GM18508 (cell line): Measurements from ENCODE around the gene CFAP58.
"Not testable (repeated sequence)": the region's sequence is repeated elsewhere in the genome, so short reads cannot be mapped to it uniquely, and the experiment has no call there.

ENCODE experiments used
- ATAC-seq: cut with Tn5 transposase; IDR thresholded peaks from one replicate; pipeline ENCODE4 v1.9.1; 2021; ENCODE audit warnings: moderate number of reproducible peaks; ENCODE audit not compliant: insufficient read depth, unreplicated experiment

Gene CFAP58

DNA sequence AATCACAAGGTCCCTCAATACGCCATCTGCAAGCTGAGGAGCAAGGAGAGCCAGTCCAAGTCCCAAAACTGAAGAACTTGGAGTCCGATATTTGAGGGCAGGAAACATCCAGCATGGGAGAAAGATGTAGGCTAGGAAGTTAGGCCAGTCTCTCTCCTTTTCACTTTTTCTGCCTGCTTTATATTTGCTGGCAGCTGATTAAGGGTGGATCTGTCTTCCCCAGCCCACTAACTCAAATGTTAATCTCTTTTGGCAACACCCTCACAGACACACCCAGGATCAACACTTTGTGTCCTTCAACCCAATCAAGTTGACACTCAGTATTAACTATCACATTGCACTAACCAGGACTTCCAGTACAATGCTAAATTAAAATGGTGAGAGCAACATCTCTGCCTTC lies 115.2 kb downstream of the CFAP58 start:
- ATAC-seq: not testable (repeated sequence)

DNA sequence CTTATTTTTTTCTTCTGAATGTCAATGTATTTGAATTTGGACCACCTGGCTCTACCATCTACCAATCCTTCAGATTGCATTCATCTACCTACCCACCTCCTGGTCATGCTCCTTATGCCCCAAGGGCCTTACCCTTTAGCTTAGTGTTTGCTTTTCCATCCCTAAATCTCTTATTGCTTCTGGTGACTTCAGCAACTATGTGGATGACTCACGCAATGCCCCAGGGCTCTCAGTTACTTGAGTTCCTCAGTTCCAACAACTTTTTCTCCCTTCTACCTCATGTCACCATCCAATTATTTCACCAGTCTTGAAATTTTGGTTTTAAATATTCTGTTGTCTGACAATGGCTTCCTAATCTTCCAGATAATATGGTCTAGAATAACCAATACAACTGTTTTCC lies 118.9 kb downstream of the CFAP58 start:
- no peak for ATAC-seq

DNA sequence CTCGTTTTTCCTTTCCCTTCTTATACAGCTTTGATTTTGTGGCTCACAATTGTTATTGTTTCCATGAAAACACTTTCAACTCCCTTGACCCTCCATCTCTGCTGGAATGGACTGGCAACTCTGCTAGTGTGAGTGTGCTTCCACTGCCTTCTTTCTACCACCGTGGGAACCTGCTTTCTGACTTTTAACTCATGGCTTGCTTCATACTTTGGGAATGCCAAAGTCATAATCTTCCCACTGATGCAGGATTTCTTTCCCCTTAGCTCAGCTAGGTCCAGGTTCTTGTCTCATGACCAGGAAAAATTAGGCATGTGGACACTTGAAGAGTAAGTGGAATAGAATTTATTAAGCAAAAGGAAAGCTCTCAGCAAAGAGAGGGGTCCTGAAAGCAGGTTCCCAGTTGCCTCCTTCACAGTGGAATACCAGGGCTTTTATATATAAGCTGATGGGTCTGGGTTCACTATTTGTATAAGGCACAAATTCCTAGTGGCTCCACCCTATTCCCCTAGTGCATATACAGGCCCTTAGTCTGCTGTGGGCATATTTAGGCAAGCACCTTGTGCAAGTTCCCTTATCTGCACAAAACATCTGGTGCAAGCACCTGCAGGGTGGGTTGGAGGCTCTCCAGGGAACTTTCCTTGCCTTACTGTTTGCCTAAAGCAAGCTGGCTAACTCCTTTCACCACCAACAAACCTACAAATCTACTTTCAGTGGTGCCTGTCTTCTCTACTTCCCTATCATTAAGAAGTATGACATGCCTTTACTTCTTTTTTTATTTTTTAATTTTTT lies 119.5 kb downstream of the CFAP58 start:
- ATAC-seq: no peak

DNA sequence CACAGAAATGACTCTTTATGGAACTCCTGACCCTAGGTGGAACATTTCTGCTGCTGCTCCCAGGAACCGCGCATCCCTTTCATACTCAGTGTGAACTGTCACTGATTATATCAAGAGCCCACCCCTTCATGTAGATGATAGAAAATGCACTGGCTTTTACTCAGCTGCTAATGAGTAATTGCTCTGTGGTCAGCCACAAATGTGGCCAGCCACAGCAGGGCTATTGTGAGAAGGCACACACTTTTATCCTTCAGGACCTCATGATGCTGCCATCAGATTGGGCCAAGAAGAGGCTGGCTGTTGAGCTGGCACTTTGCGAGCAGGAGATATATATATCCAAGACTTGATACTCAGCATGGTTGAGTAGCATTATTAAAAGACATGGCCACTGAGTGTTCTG lies 124.7 kb downstream of the CFAP58 start:
- no peak for ATAC-seq

DNA sequence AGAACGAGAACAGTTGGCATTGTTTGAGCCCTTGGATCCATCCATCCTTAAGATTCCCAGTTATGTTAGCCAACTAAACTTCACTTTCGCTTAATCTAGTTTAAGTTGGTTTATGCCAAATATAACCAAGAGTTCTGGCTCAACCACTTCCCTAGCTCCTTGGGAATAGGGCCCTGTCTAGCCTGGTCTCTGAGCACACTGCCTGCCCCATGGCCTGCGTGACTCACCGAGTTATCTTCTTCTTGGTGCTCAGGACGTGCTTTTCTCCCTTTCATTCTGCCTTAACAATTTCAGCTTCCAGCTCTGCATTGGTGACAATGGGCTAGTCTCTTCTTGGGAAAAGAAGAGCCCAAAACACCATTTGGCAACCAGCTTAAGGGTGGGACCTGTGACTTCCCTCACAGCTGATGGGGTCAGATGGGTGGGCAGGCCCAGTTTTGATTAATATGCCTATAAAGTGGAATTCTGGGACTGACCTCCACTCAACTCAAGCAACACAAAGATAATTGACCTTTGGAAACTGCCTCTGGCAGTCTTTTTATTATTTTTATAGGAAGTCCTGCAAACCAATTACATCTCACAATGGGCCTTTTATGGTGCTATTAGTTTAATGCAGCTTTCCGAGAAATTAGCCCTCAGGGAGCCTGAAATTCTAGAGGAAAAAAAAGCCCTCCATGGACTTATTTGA lies 126.4 kb downstream of the CFAP58 start:
- no peak for ATAC-seq

DNA sequence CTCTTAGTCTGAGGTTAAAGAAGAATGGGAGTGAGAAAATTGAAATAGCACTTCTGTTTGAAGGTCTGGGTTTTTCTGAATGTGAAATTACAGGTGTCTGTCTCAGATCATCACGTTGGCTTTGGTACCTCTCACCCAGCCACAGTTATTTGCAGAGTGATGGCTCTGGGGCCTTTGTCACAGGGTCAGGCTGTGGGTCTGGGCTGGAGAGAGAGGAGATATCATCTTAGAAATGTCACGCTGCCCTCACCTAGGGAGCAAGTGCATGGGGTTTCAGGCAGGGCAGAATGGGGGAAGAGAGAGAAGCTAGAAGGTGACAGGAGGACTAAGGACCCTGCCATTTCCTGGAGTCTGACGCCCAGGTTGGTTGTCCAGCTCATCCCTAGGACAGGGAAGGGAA lies 127.2 kb downstream of the CFAP58 start:
- no peak for ATAC-seq

DNA sequence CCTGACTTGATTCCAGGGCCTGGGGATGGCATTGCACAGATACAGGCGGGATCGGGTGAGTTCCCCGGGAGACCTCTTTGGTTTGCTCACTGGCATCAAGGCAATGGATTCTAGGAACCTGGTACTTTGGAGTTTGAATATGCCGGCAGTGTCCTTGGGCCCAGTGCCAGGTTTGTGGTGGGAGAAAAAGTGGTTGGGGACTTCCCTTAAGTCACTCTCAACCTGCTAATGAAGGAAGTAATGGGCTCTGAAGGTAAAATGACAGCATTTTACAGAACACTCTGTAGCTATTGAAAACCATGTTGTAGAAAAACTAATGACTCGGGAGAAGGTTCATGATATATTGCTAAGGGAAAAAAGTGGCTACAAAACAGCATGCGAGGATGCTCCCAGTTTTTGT lies 129.9 kb downstream of the CFAP58 start:
- ATAC-seq: no peak

DNA sequence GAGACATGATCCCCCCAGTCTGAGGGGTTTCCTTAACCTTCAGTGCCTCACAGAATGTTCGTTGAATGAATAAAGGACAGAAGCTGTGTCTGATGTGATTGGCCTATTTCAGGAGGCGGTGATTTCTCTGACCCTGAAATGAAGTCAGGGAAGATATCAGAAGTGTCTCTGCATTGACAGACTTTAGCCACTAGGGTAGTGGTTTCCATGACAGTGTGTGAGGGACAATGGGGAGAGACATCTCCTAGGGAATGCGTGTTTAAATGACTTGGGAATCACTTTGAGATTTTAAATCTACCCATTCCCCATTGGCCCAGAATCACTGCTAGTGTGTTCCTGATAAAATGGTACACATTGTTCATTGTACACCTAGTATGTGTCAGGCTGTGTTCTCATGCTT lies 132.0 kb downstream of the CFAP58 start:
- ATAC-seq: no peak

DNA sequence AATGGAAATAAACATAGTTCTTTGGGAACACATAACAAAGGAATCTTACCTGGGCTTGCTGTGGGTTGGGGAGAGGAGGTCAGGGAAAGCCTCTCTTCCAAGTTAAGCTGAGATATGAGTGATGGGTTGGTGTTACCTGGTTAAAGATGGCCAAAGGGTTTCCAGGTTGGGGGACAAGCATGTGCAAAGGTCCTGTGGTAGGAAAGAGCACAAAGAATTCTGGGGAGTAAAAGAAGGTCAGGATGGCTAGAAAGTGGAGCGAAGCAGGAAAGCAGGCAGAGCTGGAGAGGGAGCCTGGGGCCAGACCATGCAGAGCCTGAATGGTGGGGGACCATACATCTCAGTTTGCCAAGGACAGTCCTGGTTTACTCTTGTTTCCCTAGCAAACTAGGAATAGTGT lies 133.2 kb downstream of the CFAP58 start:
- no peak for ATAC-seq

DNA sequence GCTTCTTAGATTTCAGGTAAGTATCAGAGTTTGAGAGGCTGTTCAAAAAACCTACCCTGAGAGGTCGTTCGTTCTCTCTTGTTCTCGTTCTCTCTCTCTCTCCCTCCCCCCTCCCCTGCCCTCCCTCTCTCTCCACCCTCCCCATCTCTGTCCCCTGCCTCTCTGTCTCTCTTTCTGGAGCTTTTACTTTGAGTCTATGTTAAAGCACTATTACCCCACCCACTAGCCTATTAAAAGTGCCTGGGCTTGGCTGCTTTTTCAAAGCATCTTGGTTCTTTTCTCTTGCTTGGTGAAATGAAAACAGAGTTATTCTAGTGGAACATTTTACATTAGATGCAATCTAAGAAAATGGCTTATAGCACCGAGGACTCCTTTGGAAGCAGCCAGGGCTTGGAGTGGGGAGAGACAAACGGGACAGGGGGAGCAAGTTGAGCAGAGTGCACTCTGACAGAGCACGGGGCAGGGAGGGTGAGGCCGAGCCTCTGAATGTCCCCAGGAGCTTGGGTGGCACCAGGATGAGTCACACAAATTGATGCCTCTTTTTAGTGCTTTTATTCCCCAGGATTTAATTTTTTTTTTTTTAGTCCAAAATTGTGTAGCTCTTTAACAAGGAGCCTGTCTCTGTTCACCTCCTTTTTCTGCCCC lies 134.3 kb downstream of the CFAP58 start:
- no peak for ATAC-seq

DNA sequence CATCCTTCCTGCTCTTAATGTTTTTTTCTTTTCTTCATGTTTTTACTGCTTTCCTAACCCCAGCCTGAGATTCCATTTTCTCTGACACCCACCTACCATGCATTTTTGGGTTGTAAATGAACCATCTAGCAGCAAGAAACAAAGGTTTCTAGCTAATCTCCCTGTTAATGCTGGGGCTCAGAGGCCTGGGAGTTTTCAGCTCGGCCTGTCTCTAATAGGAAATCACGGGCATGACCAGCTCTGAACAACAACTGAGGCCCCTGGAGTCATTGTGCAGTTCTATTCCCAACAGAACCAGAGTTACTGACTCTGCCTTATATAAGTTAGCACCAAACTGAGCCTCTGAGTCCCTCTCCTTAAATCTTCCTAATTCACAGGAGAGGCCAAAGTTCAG lies 134.8 kb downstream of the CFAP58 start:
- no peak for ATAC-seq

DNA sequence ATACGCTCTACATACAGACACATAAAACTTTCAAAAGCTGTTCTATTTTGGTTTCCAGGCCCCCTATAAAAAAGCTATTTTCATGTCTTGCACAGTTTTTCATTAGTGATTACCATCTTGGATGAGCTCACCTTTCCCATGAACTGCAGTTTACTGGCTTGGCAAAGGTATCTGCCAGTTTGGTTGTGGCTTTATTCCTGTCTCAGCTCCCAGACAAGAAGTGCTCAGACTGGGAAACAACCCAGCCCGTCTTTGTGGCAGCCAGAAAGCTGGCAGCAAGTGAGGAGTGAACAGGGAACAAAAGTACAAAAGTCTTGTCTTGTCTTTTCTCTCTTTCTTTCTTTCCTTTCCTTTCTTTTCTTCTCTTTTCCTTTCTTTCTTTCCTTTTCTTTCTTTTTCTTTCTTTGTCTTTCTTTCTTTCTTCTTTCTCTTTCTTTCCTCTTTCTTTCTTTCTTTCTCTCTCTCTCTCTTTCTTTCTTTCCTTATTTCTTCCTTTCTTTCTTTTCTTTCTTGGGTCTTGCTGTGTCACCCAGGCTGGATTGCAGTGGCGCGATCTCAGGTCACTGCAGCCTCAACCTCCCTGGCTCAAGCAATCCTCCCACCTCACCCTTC lies 138.8 kb downstream of the CFAP58 start:
- ATAC-seq: no peak

DNA sequence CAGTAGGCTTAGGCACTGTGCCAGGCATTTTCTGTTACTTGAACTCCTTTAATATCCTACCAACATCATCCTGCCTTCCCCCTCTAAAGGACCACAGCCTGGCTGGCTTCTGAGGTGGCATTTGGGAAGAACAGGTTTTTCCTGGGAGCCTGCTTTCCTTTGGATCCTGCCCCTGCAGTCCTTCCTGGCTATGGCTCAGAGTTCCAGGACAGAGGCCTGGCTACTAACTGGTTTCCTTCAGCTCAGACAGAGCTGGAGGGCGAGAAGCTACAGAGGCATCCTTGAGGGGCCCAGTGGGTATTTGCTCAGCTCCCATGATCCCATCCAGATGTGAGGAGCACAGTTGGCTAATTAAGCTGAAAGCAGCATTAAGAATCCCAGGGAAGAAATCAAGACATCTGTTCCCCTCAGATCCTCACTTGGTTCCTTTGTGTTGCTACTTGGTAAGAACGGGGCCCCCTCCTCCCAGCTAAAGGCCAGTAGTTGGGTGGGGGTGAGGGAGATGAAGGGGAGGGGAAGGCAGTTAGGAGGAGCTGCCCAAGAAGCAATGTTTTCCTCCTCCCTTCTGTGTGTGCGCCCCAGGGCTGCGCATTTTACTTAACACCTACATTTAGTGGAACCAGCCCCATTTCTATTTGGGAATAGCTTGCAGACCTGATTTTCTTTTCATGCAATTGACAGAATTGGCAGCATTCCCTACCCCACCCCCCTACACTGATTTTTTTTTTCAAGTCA lies 144.9 kb downstream of the CFAP58 start:
- ATAC-seq: no peak

DNA sequence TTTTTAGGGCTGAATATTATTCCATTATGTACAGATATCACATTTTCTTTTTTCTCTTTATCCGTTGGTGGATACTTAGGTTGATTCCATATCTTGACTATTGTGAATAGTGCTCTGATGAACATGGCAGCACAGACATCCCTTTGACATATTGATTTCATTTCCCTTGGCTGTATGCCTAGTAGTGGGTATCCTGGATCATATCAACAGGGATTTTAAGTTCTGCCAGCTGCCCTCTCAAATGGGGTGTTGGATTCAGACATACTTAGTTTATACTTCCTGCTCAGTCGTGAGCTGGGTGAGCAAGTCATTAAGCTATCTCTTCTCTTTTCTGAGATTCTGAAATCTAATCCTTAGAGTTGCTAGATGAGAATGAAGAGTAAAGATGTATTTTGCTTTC lies 147.8 kb downstream of the CFAP58 start:
- ATAC-seq: no peak

DNA sequence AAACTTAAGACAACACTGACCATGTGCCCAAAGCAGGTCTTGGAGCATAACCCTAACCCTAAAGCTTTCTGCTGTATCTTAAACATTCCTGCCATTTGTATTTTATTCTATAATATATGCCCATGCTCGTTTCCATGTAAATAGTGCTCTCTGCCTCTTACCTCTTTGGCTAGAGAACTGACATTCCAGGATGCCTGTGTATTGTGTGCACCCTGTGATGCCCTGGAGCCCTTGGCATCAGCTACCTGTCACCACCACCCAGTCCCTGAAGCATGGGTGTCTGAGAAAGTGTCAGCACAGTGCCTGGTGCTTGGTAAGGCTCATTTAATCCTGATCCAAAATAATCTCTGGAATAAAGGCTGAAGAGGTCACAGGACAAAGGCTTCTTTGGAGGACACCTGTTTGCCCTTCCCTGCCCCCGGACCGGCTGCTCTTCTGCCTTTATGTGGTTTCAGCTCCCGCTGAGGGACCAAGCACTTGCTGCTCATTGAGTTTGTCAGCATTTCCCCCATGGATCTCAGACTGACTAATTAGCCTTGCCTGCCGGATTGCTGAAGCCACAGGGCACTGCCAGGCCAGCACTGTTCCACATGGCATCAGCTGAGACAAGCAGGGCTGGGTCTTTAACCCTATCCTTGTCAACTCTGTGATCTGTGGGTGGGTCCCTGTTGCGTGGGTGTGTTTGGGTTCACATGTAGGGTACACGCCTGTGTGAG lies 148.4 kb downstream of the CFAP58 start:
- ATAC-seq: no peak

DNA sequence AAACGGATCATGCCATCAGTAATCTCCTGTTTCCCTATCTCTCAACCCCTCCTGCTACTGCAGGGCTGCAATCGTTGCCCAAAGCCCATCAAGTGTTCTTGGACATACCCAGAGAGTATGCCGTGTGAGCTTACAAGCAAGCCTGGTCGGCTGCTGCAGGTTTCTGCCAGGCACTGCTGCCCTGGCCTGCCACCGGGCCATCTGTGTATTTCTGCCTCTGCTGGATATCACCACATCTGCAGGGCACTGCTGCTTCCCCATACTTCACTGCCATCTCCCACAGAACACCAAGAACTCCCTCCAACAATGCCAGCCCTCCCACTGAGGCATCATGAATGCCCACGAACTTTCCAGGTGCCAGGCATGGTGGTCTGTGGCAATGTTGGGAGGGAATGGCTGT lies 149.3 kb downstream of the CFAP58 start:
- ATAC-seq: no peak
